Jurkat, Clone E6-1 (cell line): ENCODE results near the gene ARHGAP24.
A peak's percentile ranks its signal among the peaks of the same experiment; 100 is the strongest.
"Not testable (repeated sequence)": the region's sequence is repeated elsewhere in the genome, so short reads cannot be mapped to it uniquely, and the experiment has no call there.

ENCODE experiments used
- DNase-seq: peaks from one replicate; pipeline ENCODE4 v3.0.0-alpha.2; 2011; ENCODE audit warnings: low read depth, low spot score
- H3K4me3 ChIP-seq: 2 replicates; pipeline ENCODE4 v1.5.1; 2011; ENCODE audit warnings: mild to moderate bottlenecking, low read length, control low read depth, moderate library complexity

The ARHGAP24 gene

DNA sequence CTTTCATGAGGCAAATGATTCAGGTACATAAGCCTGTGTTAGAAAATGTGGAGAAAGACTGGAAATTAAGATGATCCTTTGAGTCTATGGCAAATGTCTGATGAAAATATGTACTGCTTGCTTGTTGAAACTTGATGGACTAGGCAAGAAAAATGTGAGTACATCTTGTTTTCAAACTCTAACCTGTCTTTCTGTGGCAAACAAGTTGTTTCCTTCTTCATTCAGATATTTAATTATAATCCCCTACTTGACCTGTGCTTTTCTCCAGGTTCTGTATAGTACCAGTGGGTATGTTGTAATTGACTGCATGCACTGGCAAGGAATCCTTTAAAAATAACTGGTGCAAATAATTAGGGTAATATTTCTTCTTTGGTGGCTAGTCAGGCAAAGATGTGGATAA lies 136.7 kb downstream of the ARHGAP24 start:
- no peak for DNase-seq
- no peak overlapping the region for H3K4me3 ChIP-seq

DNA sequence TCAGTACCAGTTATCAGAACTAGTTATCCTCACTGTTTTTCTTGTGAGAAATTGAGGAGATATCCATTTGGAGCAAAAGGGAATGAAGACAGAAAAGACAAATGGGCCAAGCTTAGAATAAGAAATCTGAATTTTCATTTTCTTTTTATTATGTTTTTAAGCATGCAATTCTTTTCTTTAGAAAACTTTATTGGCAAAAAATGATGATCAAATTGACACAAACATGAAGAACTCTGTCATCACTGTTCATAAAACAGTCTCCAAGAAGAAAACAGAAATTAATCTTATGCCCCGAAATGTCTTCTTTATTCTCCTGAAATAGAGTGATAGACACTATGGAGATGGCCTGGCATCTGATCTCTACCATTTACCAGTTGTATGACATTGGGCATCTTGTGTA lies 139.0 kb downstream of the ARHGAP24 start:
- no peak for DNase-seq
- H3K4me3 ChIP-seq, result no peak overlapping the region

- H3K4me3 ChIP-seq, result no peak overlapping the region
- no peak for DNase-seq
Observed at GRCh38 chr4:85615952-85616351, 141.0 kb downstream of the ARHGAP24 start.

DNA sequence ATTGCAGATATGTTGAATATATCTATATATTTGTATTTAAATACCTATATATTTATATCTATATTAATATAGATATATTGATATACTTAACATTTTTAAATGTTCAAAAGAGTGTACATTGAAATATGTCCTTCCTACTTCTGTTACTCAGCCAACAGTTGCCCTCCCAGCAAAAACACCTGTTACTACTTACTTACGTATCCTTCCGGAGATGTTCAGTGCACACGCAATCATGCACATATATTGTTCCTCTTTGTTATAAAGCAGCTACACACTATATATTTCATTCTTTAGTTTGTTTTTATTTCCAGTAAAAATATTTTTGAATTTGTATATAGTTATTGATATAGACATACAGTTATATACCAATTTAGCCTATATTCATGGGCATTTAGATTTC lies 142.3 kb downstream of the ARHGAP24 start:
- no peak overlapping the region for H3K4me3 ChIP-seq
- DNase-seq, result no peak

- no peak overlapping the region for H3K4me3 ChIP-seq
- DNase-seq, result no peak
Observed at GRCh38 chr4:85632981-85633380, 158.0 kb downstream of the ARHGAP24 start.

- no peak overlapping the region for H3K4me3 ChIP-seq
- no peak for DNase-seq
Observed at GRCh38 chr4:85637778-85638177, 162.8 kb downstream of the ARHGAP24 start.

DNA sequence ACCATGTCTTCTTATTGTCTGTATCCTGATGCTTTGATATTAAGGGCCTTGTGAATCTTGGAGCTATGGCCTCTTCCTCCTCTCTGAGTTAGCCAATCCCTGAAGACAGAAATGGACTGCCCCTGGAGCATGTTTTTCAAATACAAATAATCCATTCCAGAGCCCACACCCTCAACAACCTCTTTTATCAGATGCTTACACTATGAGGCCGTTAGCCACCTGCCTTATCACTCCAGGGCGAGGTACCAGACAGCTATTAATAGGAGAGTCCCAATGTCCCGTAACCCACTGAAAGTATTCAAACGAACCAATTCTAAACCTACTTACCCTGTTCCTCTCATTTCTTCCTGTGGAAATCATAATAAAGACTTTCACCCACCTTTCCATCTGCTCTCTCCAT lies 165.0 kb downstream of the ARHGAP24 start:
- no peak for DNase-seq
- no peak overlapping the region for H3K4me3 ChIP-seq

DNA sequence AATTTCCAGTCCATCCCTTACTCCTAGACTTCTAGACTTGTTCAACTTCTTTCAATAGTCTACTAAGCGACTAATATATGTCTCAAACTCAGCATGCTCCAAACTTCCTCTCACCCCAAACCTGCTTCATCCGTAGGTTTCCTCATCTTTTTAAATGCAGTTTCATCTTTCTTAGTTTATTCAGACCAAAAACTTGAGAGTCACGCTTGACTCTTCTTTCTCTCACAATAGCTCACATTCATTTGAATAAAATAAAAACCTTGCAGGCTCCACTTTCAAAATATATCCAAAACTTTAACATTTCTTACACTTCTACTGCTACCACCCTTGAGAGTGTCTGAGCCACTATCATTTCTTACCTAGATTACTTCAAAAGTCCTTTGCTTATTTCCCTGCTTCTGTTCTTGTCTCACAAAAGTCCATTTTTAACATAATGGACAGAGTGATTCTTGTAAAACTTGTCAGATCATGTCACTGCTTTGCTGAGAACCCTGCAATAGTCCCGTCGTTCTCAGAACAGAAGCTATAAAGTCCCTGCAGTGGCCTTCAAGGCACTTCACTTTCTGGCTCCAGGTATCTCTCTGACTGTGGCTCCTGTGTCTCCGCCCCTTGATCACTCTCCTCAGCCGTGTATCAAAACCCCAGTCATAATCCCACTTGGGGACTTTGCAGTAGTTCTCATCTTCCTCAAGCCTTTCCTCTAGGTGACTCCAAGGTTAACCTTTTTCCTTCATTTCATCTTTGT lies 167.6 kb downstream of the ARHGAP24 start:
- DNase-seq, result no peak
- H3K4me3 ChIP-seq, result no peak overlapping the region

- no peak overlapping the region for H3K4me3 ChIP-seq
- no peak for DNase-seq
Observed at GRCh38 chr4:85644061-85644460, 169.1 kb downstream of the ARHGAP24 start.

DNA sequence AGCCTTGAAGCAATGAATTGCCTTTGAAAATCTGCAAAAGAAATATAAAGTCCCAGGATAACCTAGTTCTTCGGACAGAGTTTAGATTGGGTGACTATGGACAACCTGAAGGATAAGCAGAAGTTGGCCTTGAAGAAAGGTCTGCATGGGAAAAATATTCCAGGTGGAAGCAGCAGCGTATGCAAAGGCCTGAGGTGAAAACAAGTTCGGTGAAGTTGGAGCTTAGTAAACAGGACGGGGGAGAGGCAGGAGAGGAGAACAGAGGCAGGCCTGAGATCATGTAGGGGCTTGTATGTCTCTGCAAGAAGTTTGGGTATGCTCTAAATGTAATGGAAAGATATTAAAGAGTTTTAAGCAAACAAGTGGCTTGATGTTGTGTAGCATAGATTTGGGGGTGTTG lies 176.0 kb downstream of the ARHGAP24 start:
- DNase-seq, result no peak
- H3K4me3 ChIP-seq, result no peak overlapping the region

GRCh38 chr4:85656759-85657505 lies 182.0 kb downstream of the ARHGAP24 start:
- no peak for DNase-seq
- no peak overlapping the region for H3K4me3 ChIP-seq

DNA sequence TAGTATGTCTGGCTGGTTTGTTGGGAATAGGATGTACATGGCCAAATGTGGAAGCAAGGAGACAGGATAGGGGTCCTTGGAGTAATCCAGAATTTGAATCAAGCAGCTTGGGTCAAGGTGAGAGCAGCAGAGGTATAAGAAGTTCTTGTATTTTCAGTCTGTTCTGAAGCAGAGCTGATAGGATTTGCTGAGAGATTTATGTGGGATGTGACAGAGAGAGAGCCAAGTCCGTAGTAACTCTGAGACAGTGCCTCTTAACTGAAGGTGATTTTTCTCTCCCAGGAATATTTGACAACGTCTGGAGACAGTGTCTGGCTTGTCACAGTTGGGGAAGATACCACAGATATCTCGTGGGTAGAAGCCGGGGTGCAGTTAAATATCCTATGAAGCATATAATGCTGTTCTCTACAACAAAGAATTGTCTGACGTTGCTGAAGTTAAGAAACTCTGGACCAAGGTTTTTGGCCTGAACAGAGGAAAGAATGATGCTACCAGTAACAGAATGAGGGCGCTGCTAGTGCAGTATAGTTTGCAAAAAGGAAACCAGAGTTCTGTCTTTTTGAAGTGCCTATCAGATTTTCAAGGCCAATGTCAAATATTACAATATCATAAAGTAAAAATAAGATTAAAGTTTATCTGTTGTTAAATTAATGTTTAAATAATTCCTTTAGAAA lies 184.0 kb downstream of the ARHGAP24 start:
- no peak overlapping the region for H3K4me3 ChIP-seq
- DNase-seq, result no peak

DNA sequence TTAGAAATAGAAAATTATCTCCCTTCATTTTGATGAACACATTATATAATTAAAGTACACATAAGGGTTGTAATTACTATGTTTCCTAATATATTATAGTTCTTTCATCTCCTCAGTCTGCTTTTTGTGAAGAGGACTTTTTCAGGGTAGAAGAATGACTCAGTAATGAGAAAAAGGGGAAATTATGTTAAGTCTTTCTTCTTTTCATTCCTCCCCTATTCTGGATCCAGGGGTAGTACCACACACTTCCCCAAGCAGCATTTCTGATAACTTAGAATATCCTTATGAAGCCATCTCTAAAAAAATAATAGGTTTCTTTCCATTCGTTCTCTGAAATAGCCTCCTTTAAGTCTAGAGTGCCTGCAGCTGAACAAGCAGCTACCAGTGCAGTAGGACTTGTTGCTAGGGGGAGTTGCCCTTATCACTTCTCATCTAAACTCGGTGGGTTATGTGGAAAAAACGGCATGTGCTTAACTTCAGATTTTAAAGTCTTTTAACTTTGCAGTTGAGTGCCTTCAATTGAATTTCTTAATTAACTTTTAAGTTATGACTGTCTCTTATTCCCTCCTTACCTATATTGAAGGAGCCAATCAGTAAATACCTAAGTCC lies 184.8 kb downstream of the ARHGAP24 start:
- H3K4me3 ChIP-seq, result no peak overlapping the region
- peak; percentile 48 for DNase-seq

- not testable (repeated sequence) for H3K4me3 ChIP-seq
Observed at GRCh38 chr4:85666625-85667024, 191.7 kb downstream of the ARHGAP24 start.

DNA sequence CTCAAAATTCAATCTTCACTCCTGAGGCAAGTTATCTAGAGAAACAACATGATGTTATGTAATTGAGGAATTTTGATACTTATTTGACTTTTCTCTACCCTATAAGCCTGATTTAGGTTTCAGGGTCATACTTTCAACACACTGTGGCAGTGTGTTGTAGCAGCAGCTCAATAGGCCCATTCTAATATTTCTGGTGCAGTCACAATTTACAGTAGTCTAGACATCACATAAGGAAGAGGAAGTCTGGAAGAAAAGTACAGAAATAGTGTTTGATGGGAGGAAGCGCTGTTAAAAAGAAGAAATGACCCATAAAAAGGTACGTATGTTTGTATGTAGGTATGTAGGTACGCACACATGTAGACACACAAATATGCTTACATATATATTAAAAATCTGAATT lies 194.3 kb downstream of the ARHGAP24 start:
- H3K4me3 ChIP-seq, result no peak overlapping the region
- DNase-seq, result no peak

More at GRCh38 chr4:85666625-85667024, 191.7 kb downstream of the ARHGAP24 start:
- DNase-seq, result not testable (repeated sequence)

DNA sequence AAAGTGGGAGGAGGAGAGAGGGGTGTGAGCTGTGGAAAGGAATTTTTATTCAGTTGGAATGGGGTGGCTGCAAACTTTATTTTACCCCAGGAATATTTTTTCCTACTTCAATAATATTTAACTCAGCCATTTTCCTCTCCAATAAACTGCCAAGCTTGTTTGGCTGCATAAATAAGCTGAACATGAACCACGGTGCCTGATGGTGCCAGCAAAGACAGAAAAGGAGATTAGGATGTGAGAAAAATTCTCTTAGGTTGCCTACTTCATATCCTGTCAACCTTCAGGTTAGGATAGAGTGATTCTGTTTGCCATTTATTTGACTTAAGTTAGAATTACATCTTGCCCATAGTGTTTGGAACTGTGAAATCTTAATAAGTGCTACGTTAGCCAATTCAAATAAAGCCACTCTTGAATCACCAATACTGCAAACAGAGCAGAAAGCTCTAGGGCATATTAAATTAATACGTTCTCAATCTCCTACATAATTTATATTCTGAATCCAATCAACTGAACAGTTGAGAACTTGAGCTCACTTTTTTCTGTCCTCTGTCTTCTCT lies 195.1 kb downstream of the ARHGAP24 start:
- DNase-seq, result no peak
- H3K4me3 ChIP-seq, result no peak overlapping the region

- DNase-seq, result no peak
- no peak overlapping the region for H3K4me3 ChIP-seq
Observed at GRCh38 chr4:85671120-85671519, 196.2 kb downstream of the ARHGAP24 start.

DNA sequence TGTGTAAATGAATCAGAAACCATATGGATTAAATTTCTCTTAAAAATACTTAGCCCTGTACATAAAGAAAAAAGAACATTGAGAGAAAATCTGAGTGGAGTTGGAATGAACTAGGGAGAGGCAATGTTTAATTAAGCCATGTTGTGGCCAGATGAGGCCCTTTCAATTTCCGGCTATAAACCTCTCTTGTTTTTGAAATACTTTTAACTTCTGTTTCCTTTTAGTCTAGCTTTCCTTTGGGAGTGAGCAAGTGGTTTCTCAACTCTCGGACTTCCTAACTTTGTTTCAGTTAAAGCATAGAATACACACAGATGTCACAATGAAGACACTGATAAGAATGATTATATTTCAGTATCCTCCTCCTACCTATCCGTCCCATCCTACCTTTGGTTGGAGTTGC lies 197.2 kb downstream of the ARHGAP24 start:
- H3K4me3 ChIP-seq, result no peak overlapping the region
- DNase-seq, result no peak

DNA sequence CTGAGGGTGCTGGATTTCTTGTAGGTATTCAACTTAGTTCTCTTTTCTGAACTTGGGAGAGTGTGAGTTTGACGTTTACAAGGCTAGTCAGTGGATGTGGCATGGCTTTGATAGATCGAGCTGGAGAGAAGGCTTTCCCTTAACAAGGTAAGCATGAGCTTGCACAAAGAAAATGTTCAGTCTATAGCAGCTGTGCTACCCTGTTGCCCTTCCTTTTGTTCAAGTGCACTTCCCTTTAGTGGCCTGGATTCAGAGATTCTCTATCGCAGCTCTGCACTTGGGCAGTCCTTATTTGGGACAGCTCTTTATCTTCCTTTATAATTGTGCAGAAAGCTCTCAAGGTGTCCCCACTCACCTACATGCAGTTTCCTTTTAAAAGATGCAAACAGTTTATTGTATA lies 198.0 kb downstream of the ARHGAP24 start:
- DNase-seq, result no peak
- no peak overlapping the region for H3K4me3 ChIP-seq
